HEK293 (cell line): Measurements from ENCODE around the gene RPUSD1.

ENCODE experiments used
- CTCF ChIA-PET: fragments of 350-600 bp; formaldehyde crosslinking; extraction: SDS; loops from one replicate; lab custom pipeline; 2021; ENCODE audit warnings: antibody characterized with exemption; lab: Yijun Ruan, JAX
- POLR2A ChIA-PET: fragments of 300-600 bp; formaldehyde crosslinking; extraction: SDS; loops from one replicate; lab custom pipeline; 2020; ENCODE audit warnings: antibody characterized with exemption, inconsistent platforms; lab: Yijun Ruan, JAX
- H3K27ac ChIP-seq: fragments of 200-500 bp; sonication (Bioruptor generic); 2 replicates; pipeline ENCODE4 v1.5.1; 2014; ENCODE audit warnings: low read depth, low read length, control low read depth, inconsistent platforms; ENCODE audit errors: extremely low read depth
- H3K36me3 ChIP-seq, 2 experiments: fragments of 200-500 bp in 1 of 2; sonication (Bioruptor generic) in 1 of 2; 1 replicate in 1 of 2; 2 replicates in 1 of 2; pipeline ENCODE4 v1.5.1; 2014 to 2017; ENCODE audit warnings: inconsistent platforms in 2 of 2, low read length in 2 of 2; ENCODE audit not compliant: control insufficient read depth in 2 of 2, insufficient read depth in 1 of 2
- H3K4me1 ChIP-seq: fragments of 200-500 bp; sonication (Bioruptor generic); 2 replicates; pipeline ENCODE4 v1.5.1; 2014; ENCODE audit warnings: mild to moderate bottlenecking, low read length, inconsistent platforms; ENCODE audit not compliant: control insufficient read depth, insufficient read depth
- H3K4me3 ChIP-seq: 2 replicates; pipeline ENCODE4 v1.5.1; 2011; ENCODE audit warnings: low read depth, mild to moderate bottlenecking, control low read depth, low read length, moderate library complexity
- H3K9me3 ChIP-seq: fragments of 200-500 bp; sonication (Bioruptor generic); 2 replicates; pipeline ENCODE4 v1.5.1; 2014; ENCODE audit warnings: low read depth, low read length, inconsistent platforms; ENCODE audit not compliant: control insufficient read depth, insufficient read depth
- HOXA7 ChIP-seq: sonication (generic); formaldehyde crosslinking; IDR thresholded peaks from 2 replicates; pipeline ENCODE4 v1.8.1; 2022; ENCODE audit warnings: missing genetic modification reagents, borderline replicate concordance
- KLF1 ChIP-seq: fragments of 450-650 bp; formaldehyde crosslinking; IDR thresholded peaks from 2 replicates; pipeline ENCODE4 v1.5.1; 2016; ENCODE audit warnings: missing biosample characterization, missing genetic modification characterization
- KLF8 ChIP-seq: fragments of 450-650 bp; formaldehyde crosslinking; IDR thresholded peaks from 2 replicates; pipeline ENCODE4 v1.5.1; 2016; ENCODE audit warnings: missing biosample characterization, missing genetic modification characterization
- REPIN1 ChIP-seq: fragments of 450-650 bp; formaldehyde crosslinking; IDR thresholded peaks from 2 replicates; pipeline ENCODE4 v1.5.1; 2017; ENCODE audit warnings: missing biosample characterization, missing genetic modification characterization, low read depth
- SP7 ChIP-seq: fragments of 450-650 bp; formaldehyde crosslinking; IDR thresholded peaks from 2 replicates; pipeline ENCODE4 v1.5.1; 2016; ENCODE audit warnings: missing biosample characterization, missing genetic modification characterization
- ZNF121 ChIP-seq: fragments of 450-650 bp; formaldehyde crosslinking; IDR thresholded peaks from 2 replicates; pipeline ENCODE4 v1.5.1; 2016; ENCODE audit warnings: missing biosample characterization, missing genetic modification characterization
- ZNF132 ChIP-seq: fragments of 450-650 bp; formaldehyde crosslinking; IDR thresholded peaks from 2 replicates; pipeline ENCODE4 v1.5.1; 2017; ENCODE audit warnings: missing biosample characterization, missing genetic modification characterization, borderline replicate concordance
- ZNF138 ChIP-seq: fragments of 450-650 bp; formaldehyde crosslinking; IDR thresholded peaks from 2 replicates; pipeline ENCODE4 v1.5.1; 2016; ENCODE audit warnings: missing biosample characterization, missing genetic modification characterization, borderline replicate concordance
- ZNF335 ChIP-seq: fragments of 450-650 bp; formaldehyde crosslinking; conservative IDR thresholded peaks from 2 replicates; pipeline ENCODE4 v1.5.1; 2016; ENCODE audit warnings: missing biosample characterization, missing genetic modification characterization
- ZNF391 ChIP-seq: fragments of 450-650 bp; formaldehyde crosslinking; IDR thresholded peaks from 2 replicates; pipeline ENCODE4 v1.5.1; 2016; ENCODE audit warnings: low read depth, missing biosample characterization, missing genetic modification characterization, borderline replicate concordance
- ZNF514 ChIP-seq: fragments of 450-650 bp; formaldehyde crosslinking; IDR thresholded peaks from 2 replicates; pipeline ENCODE4 v1.5.1; 2016; ENCODE audit warnings: missing biosample characterization, missing genetic modification characterization
- ZSCAN23 ChIP-seq: fragments of 450-650 bp; formaldehyde crosslinking; IDR thresholded peaks from 2 replicates; pipeline ENCODE4 v1.5.1; 2016; ENCODE audit warnings: missing biosample characterization, missing genetic modification characterization
- TF ChIP-seq, protein P1 (sequence below): fragments of 450-650 bp; formaldehyde crosslinking; IDR thresholded peaks from 2 replicates; pipeline ENCODE4 v1.5.1; 2017; ENCODE audit warnings: missing biosample characterization, missing genetic modification characterization
- TF ChIP-seq, protein P2 (sequence below): fragments of 450-650 bp; formaldehyde crosslinking; IDR thresholded peaks from 2 replicates; pipeline ENCODE4 v1.5.1; 2017; ENCODE audit warnings: missing biosample characterization, missing genetic modification characterization
- TF ChIP-seq, protein P3 (sequence below): fragments of 450-650 bp; formaldehyde crosslinking; IDR thresholded peaks from 2 replicates; pipeline ENCODE4 v1.5.1; 2016; ENCODE audit warnings: missing biosample characterization, missing genetic modification characterization

The RPUSD1 gene

DNA sequence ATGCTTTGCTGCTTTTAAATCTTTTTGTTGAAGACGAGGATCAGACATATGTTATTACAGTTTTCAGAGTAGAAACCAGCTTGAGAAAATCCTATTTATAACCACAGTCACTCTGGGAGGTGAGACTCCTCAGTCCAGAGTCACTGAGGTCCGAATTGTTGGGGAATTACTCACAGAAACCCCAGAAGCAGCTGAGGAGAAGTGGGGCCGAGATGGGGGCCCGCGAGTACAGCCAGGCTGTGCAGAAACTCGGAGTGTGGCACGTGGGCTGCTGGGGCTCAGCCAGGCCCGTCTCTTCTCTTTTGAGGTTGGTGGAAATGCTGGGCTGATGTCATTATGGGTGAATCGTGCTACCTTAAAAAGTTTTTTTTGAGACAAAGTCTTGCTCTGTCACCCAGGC is 26.8 kb upstream of the RPUSD1 start:
- TF ChIP-seq, protein P1, sequence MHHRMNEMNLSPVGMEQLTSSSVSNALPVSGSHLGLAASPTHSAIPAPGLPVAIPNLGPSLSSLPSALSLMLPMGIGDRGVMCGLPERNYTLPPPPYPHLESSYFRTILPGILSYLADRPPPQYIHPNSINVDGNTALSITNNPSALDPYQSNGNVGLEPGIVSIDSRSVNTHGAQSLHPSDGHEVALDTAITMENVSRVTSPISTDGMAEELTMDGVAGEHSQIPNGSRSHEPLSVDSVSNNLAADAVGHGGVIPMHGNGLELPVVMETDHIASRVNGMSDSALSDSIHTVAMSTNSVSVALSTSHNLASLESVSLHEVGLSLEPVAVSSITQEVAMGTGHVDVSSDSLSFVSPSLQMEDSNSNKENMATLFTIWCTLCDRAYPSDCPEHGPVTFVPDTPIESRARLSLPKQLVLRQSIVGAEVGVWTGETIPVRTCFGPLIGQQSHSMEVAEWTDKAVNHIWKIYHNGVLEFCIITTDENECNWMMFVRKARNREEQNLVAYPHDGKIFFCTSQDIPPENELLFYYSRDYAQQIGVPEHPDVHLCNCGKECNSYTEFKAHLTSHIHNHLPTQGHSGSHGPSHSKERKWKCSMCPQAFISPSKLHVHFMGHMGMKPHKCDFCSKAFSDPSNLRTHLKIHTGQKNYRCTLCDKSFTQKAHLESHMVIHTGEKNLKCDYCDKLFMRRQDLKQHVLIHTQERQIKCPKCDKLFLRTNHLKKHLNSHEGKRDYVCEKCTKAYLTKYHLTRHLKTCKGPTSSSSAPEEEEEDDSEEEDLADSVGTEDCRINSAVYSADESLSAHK (tag by site-specific recombination): no peak
- TF ChIP-seq ZNF121 (no peak), HOXA7 (CRISPR knock-in tag) (no peak), KLF1 (tag by site-specific recombination) (no peak), ZNF132 (tag by site-specific recombination) (no peak), ZNF391 (tag by site-specific recombination) (no peak), REPIN1 (tag by site-specific recombination) (no peak)
- TF ChIP-seq, protein P2, sequence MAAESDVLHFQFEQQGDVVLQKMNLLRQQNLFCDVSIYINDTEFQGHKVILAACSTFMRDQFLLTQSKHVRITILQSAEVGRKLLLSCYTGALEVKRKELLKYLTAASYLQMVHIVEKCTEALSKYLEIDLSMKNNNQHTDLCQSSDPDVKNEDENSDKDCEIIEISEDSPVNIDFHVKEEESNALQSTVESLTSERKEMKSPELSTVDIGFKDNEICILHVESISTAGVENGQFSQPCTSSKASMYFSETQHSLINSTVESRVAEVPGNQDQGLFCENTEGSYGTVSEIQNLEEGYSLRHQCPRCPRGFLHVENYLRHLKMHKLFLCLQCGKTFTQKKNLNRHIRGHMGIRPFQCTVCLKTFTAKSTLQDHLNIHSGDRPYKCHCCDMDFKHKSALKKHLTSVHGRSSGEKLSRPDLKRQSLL (tag by site-specific recombination): no peak
- TF ChIP-seq, protein P3, sequence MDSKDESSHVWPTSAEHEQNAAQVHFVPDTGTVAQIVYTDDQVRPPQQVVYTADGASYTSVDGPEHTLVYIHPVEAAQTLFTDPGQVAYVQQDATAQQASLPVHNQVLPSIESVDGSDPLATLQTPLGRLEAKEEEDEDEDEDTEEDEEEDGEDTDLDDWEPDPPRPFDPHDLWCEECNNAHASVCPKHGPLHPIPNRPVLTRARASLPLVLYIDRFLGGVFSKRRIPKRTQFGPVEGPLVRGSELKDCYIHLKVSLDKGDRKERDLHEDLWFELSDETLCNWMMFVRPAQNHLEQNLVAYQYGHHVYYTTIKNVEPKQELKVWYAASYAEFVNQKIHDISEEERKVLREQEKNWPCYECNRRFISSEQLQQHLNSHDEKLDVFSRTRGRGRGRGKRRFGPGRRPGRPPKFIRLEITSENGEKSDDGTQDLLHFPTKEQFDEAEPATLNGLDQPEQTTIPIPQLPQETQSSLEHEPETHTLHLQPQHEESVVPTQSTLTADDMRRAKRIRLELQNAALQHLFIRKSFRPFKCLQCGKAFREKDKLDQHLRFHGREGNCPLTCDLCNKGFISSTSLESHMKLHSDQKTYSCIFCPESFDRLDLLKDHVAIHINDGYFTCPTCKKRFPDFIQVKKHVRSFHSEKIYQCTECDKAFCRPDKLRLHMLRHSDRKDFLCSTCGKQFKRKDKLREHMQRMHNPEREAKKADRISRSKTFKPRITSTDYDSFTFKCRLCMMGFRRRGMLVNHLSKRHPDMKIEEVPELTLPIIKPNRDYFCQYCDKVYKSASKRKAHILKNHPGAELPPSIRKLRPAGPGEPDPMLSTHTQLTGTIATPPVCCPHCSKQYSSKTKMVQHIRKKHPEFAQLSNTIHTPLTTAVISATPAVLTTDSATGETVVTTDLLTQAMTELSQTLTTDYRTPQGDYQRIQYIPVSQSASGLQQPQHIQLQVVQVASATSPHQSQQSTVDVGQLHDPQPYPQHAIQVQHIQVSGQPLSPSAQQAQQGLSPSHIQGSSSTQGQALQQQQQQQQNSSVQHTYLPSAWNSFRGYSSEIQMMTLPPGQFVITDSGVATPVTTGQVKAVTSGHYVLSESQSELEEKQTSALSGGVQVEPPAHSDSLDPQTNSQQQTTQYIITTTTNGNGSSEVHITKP: peak; percentile 35; the same call in 1 of the 2 replicates
- Histone ChIP-seq H3K4me3 (no peak overlapping the region), H3K27ac (no peak overlapping the region), H3K4me1 (no peaks in the 10 kb centered on the region), H3K9me3 (no peaks in the 10 kb centered on the region), H3K36me3 (no peaks in the 10 kb centered on the region)
- ChIA-PET POLR2A (no interaction called here), CTCF (interaction anchor here (0.6 to 3.9 kb wide), 6 partner anchors 165 to 288 kb away, joined by 3 to 31 read pairs (median 4); no protein-coding TSS in a partner anchor)

DNA sequence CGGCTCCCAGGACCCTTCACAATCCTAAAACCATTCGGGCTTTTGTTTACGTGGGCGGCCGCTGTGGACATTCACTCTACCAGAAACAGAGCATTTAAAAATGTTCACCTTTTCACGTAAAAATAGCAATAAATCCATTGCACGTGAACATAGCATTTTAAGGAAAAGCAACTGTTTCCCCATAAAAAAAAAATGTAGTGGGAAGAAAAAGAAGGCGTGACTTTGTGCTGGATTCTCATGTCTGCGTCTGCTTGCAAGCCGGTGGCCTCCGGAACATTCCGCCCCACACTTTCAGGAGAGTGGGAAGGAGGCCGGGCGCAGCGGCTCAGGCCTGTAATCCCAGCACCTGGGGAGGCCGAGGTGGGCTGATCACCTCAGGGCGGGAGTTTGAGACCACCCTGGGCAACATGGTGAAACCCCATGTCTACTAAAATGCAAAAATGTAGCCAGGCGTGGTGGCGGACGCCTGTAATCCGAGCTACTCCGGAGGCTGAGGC is 25.8 kb upstream of the RPUSD1 start:
- TF ChIP-seq SP7 (tag by site-specific recombination) (no peak), ZNF514 (no peak), ZSCAN23 (no peak), KLF8 (tag by site-specific recombination) (no peak), ZNF138 (tag by site-specific recombination) (no peak), ZNF335 (tag by site-specific recombination) (peak; percentile 39; the same call in 1 of the 2 replicates)
- no peak overlapping the region for H3K27ac ChIP-seq
- CTCF ChIA-PET: interaction anchor here (0.8 to 3.9 kb wide), 3 partner anchors 214 to 289 kb away, joined by 3 to 31 read pairs (median 6); no protein-coding TSS in a partner anchor
- POLR2A ChIA-PET: no interaction called here
- H3K9me3 ChIP-seq: no peaks in the 10 kb centered on the region
- no peaks in the 10 kb centered on the region for H3K36me3 ChIP-seq
- no peak overlapping the region for H3K4me3 ChIP-seq
- no peaks in the 10 kb centered on the region for H3K4me1 ChIP-seq
